Thoracic aorta (tissue), 2 donors: ENCODE results near the gene VAV2. TPM values are rescaled to one million over a fixed set of nuclear protein-coding genes. Genes with fewer than 3 reads are reported as not detected.

Experiments used
- ATAC-seq: fragments of 150-250 bp; one replicate; pipeline ENCODE4 v1.8.0; 2017; ENCODE audit warnings: low read depth; ENCODE audit not compliant: insufficient number of reproducible peaks, low FRiP score
- DNase-seq: peaks from one replicate; pipeline ENCODE4 v3.0.0-alpha.2; 2020; ENCODE audit warnings: low spot score
- H3K27ac ChIP-seq, 2 donors: fragments of 200-600 bp; sonication (generic); 1 replicate in 1 of 2; 2 replicates in 1 of 2; pipeline ENCODE4 v1.5.1; 2016; ENCODE audit warnings: mild to moderate bottlenecking in 2 of 2, moderate library complexity in 2 of 2
- H3K27me3 ChIP-seq: fragments of 200-600 bp; sonication (generic); replicated peaks from 2 replicates; pipeline ENCODE4 v1.6.0; 2016; ENCODE audit warnings: mild to moderate bottlenecking; ENCODE audit not compliant: insufficient read depth
- H3K36me3 ChIP-seq: fragments of 200-600 bp; sonication (generic); one replicate; pipeline ENCODE4 v1.5.1; 2016
- H3K4me1 ChIP-seq, 2 donors: fragments of 200-600 bp; sonication (generic); 1 replicate in 1 of 2; 2 replicates in 1 of 2; pipeline versions ENCODE4 v1.5.1 to v1.6.0; 2016; ENCODE audit warnings: low read depth in 2 of 2, mild to moderate bottlenecking in 1 of 2; ENCODE audit not compliant: control insufficient read depth in 1 of 2
- H3K4me3 ChIP-seq: fragments of 200-600 bp; sonication (generic); 2 replicates; pipeline ENCODE4 v1.5.1; 2016; ENCODE audit warnings: mild to moderate bottlenecking
- H3K9me3 ChIP-seq: fragments of 200-600 bp; sonication (generic); 2 replicates; pipeline ENCODE4 v1.5.1; 2016
- total RNA-seq, 2 donors: library from RNA; depleted of rRNA; stranded (reverse); fragments of >200 nt; gene quantifications; one replicate each; pipeline versions ENCODE4 v1.1.0 to v1.2.3, GENCODE V29; 2016
- TF ChIP-seq, protein P1 (sequence below): fragments of 200-600 bp; sonication (generic); IDR thresholded peaks from one replicate; pipeline ENCODE4 v1.5.1; 2019; ENCODE audit warnings: antibody characterized with exemption

Gene VAV2
- total RNA-seq, 2 donors from 2014 or later: 10.1 to 11.5 TPM

- DNase-seq: no peak
- no peak for ATAC-seq
- H3K27ac ChIP-seq: no peak overlapping the region
- H3K9me3 ChIP-seq: no peaks in the 10 kb centered on the region
- H3K27me3 ChIP-seq: no peaks in the 10 kb centered on the region
- H3K4me3 ChIP-seq: no peak overlapping the region
- TF ChIP-seq, protein P1, sequence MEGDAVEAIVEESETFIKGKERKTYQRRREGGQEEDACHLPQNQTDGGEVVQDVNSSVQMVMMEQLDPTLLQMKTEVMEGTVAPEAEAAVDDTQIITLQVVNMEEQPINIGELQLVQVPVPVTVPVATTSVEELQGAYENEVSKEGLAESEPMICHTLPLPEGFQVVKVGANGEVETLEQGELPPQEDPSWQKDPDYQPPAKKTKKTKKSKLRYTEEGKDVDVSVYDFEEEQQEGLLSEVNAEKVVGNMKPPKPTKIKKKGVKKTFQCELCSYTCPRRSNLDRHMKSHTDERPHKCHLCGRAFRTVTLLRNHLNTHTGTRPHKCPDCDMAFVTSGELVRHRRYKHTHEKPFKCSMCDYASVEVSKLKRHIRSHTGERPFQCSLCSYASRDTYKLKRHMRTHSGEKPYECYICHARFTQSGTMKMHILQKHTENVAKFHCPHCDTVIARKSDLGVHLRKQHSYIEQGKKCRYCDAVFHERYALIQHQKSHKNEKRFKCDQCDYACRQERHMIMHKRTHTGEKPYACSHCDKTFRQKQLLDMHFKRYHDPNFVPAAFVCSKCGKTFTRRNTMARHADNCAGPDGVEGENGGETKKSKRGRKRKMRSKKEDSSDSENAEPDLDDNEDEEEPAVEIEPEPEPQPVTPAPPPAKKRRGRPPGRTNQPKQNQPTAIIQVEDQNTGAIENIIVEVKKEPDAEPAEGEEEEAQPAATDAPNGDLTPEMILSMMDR: no peak
- no peaks in the 10 kb centered on the region for H3K36me3 ChIP-seq
- H3K4me1 ChIP-seq: no peaks in the 10 kb centered on the region
Observed at GRCh38 chr9:133819923-133820322, 172.2 kb downstream of the VAV2 start.

DNA sequence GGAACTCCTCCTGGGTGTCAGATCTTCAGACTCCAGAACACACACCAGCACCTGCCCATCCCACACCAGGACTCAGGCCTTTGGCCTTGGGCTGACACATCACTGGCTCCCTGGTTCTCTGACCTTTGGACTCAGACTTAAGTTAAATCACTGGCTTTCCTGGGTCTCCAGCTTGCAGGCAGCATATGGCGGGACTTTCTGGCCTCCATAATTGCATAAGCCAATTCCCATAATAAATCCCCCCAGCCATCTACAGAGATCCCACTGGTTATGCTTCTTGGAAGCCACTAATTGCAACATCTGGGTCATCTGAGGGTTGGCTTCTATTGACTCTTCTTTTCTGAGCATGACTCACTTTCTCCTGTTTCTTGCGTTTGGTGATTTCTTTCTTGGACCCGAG lies 173.7 kb downstream of the VAV2 start:
- DNase-seq: no peak
- H3K9me3 ChIP-seq: no peaks in the 10 kb centered on the region
- no peak overlapping the region for H3K27ac ChIP-seq
- TF ChIP-seq, protein P1: no peak
- H3K4me1 ChIP-seq: no peaks in the 10 kb centered on the region
- H3K36me3 ChIP-seq: no peaks in the 10 kb centered on the region
- ATAC-seq: no peak
- H3K4me3 ChIP-seq: no peak overlapping the region
- H3K27me3 ChIP-seq: no peaks in the 10 kb centered on the region

GRCh38 chr9:133815781-133816180 lies 176.3 kb downstream of the VAV2 start:
- Histone ChIP-seq H3K27me3 (no peaks in the 10 kb centered on the region), H3K4me3 (no peak overlapping the region), H3K36me3 (no peaks in the 10 kb centered on the region), H3K4me1 (no peaks in the 10 kb centered on the region), H3K9me3 (no peaks in the 10 kb centered on the region), H3K27ac (no peak overlapping the region)
- no peak for DNase-seq
- ATAC-seq: no peak
- TF ChIP-seq, protein P1: no peak

GRCh38 chr9:133814586-133815208 lies 177.4 kb downstream of the VAV2 start:
- H3K27ac ChIP-seq: no peak overlapping the region
- no peaks in the 10 kb centered on the region for H3K27me3 ChIP-seq
- no peaks in the 10 kb centered on the region for H3K4me1 ChIP-seq
- H3K36me3 ChIP-seq: no peaks in the 10 kb centered on the region
- DNase-seq (no peak), ATAC-seq (no peak)
- no peaks in the 10 kb centered on the region for H3K9me3 ChIP-seq
- TF ChIP-seq, protein P1: no peak
- no peak overlapping the region for H3K4me3 ChIP-seq

- H3K36me3 ChIP-seq: no peaks in the 10 kb centered on the region
- H3K27me3 ChIP-seq: no peaks in the 10 kb centered on the region
- ATAC-seq: no peak
- H3K27ac ChIP-seq: no peak overlapping the region
- H3K9me3 ChIP-seq: no peaks in the 10 kb centered on the region
- H3K4me3 ChIP-seq: no peak overlapping the region
- no peaks in the 10 kb centered on the region for H3K4me1 ChIP-seq
- DNase-seq: no peak
- TF ChIP-seq, protein P1: no peak
Observed at GRCh38 chr9:133813749-133814585, 178.2 kb downstream of the VAV2 start.
